ENCODE results near the gene SLC35G2. TPM values are rescaled to one million over a fixed set of nuclear protein-coding genes. Genes with fewer than 3 reads are reported as not detected.
"Not testable (repeated sequence)": the region's sequence is repeated elsewhere in the genome, so short reads cannot be mapped to it uniquely, and the experiment has no call there.

Gene SLC35G2
- polyA plus RNA-seq, 1 donor (not counting 4 experiments of a cell fraction or from before 2014, with no cell fraction given), result 1.9 TPM

GRCh38 chr3:136899622-136900158 is 80.8 kb downstream of the SLC35G2 start:
- Histone ChIP-seq H3K4me2 (ENCODE audit: control insufficient read depth, extremely low read depth, insufficient read depth, low read depth, low read length) (no peak overlapping the region), H3K9me1 (ENCODE audit: control insufficient read depth, extremely low read depth, insufficient read depth, low read length) (no peaks in the 10 kb centered on the region), H4K20me1 (ENCODE audit: control insufficient read depth, extremely low read depth, insufficient read depth, low read length) (no peaks in the 10 kb centered on the region), H3K9me3 (ENCODE audit: control insufficient read depth, low read depth, low read length) (no peaks in the 10 kb centered on the region), H3K36me3 (ENCODE audit: control insufficient read depth in 2 of 2, extremely low read depth in 1 of 2, insufficient read depth in 2 of 2, low read length in 2 of 2) (peaks cover 3 to 4% of the 10 kb centered on the region in 2 experiments), H3K27ac (ENCODE audit: control insufficient read depth, insufficient read depth, low read length) (no peak overlapping the region), H3K27me3 (ENCODE audit: control insufficient read depth, extremely low read depth, insufficient read depth, low read length) (no peaks in the 10 kb centered on the region), H3K79me2 (ENCODE audit: control insufficient read depth, insufficient read depth, low read length) (peaks cover 90% of the 10 kb centered on the region), H3K9ac (ENCODE audit: control insufficient read depth, extremely low read depth, insufficient read depth, low read length) (no peak overlapping the region), H3K4me3 (ENCODE audit: control insufficient read depth in 2 of 3, extremely low read depth in 1 of 3, insufficient read depth in 2 of 3, low read depth in 1 of 3, low read length in 3 of 3) (no peak overlapping the region), H3K4me1 (ENCODE audit: control insufficient read depth, extremely low read depth, insufficient read depth, low read length) (no peaks in the 10 kb centered on the region), H2AFZ (ENCODE audit: control insufficient read depth, low read length) (no peak overlapping the region)
- dilution Hi-C loops (cut with MboI; ENCODE audit: extremely low pct_ligation_motif_present, low sequenced_read_pairs), result no loop called here
- TF ChIP-seq EZH2 (IDR thresholded peaks at IDR 0.05; ENCODE audit: low read length), result no peak
- TF ChIP-seq CTCF (optimal IDR thresholded peaks at IDR 0.05 in 1 of 3, IDR thresholded peaks at IDR 0.05 in 1 of 3, conservative IDR thresholded peaks at IDR 0.05 in 1 of 3; ENCODE audit: extremely low read depth in 1 of 3, insufficient read depth in 2 of 3, low read length in 3 of 3), result no peak
- DNase-seq (ENCODE audit: low read depth, low spot score) (no peak), FAIRE-seq (no peak)

- H3K27me3 ChIP-seq (ENCODE audit: control insufficient read depth, extremely low read depth, insufficient read depth, low read length); H3K4me2 ChIP-seq (ENCODE audit: control insufficient read depth, extremely low read depth, insufficient read depth, low read depth, low read length); H3K9ac ChIP-seq (ENCODE audit: control insufficient read depth, extremely low read depth, insufficient read depth, low read length); dilution Hi-C loops (cut with MboI; ENCODE audit: extremely low pct_ligation_motif_present, low sequenced_read_pairs); H3K36me3 ChIP-seq (ENCODE audit: control insufficient read depth in 2 of 2, extremely low read depth in 1 of 2, insufficient read depth in 2 of 2, low read length in 2 of 2); FAIRE-seq; H3K4me1 ChIP-seq (ENCODE audit: control insufficient read depth, extremely low read depth, insufficient read depth, low read length); H3K27ac ChIP-seq (ENCODE audit: control insufficient read depth, insufficient read depth, low read length); H3K9me1 ChIP-seq (ENCODE audit: control insufficient read depth, extremely low read depth, insufficient read depth, low read length); H3K4me3 ChIP-seq (ENCODE audit: control insufficient read depth in 2 of 3, extremely low read depth in 1 of 3, insufficient read depth in 2 of 3, low read depth in 1 of 3, low read length in 3 of 3); H2AFZ ChIP-seq (ENCODE audit: control insufficient read depth, low read length); H4K20me1 ChIP-seq (ENCODE audit: control insufficient read depth, extremely low read depth, insufficient read depth, low read length); DNase-seq (ENCODE audit: low read depth, low spot score); H3K9me3 ChIP-seq (ENCODE audit: control insufficient read depth, low read depth, low read length): not testable (repeated sequence)
- peaks cover 93% of the 10 kb centered on the region for H3K79me2 ChIP-seq (ENCODE audit: control insufficient read depth, insufficient read depth, low read length)
These were observed 81.8 kb downstream of the SLC35G2 start for GRCh38 chr3:136900694-136901093.

GRCh38 chr3:136901391-136901790 is 82.5 kb downstream of the SLC35G2 start:
- H3K4me2 ChIP-seq (ENCODE audit: control insufficient read depth, extremely low read depth, insufficient read depth, low read depth, low read length), result no peak overlapping the region
- no peaks in the 10 kb centered on the region for H4K20me1 ChIP-seq (ENCODE audit: control insufficient read depth, extremely low read depth, insufficient read depth, low read length)
- no peaks in the 10 kb centered on the region for H3K9me3 ChIP-seq (ENCODE audit: control insufficient read depth, low read depth, low read length)
- peaks cover 93% of the 10 kb centered on the region for H3K79me2 ChIP-seq (ENCODE audit: control insufficient read depth, insufficient read depth, low read length)
- no peak for FAIRE-seq
- H3K9ac ChIP-seq (ENCODE audit: control insufficient read depth, extremely low read depth, insufficient read depth, low read length), result no peak overlapping the region
- peaks cover 1 to 3% of the 10 kb centered on the region in 2 experiments for H3K36me3 ChIP-seq (ENCODE audit: control insufficient read depth in 2 of 2, extremely low read depth in 1 of 2, insufficient read depth in 2 of 2, low read length in 2 of 2)
- no peak overlapping the region for H3K4me3 ChIP-seq (ENCODE audit: control insufficient read depth in 2 of 3, extremely low read depth in 1 of 3, insufficient read depth in 2 of 3, low read depth in 1 of 3, low read length in 3 of 3)
- H3K27me3 ChIP-seq (ENCODE audit: control insufficient read depth, extremely low read depth, insufficient read depth, low read length), result no peaks in the 10 kb centered on the region
- DNase-seq (ENCODE audit: low read depth, low spot score), result no peak
- no peak for TF ChIP-seq CTCF (optimal IDR thresholded peaks at IDR 0.05 in 1 of 3, IDR thresholded peaks at IDR 0.05 in 1 of 3, conservative IDR thresholded peaks at IDR 0.05 in 1 of 3; ENCODE audit: extremely low read depth in 1 of 3, insufficient read depth in 2 of 3, low read length in 3 of 3)
- TF ChIP-seq EZH2 (IDR thresholded peaks at IDR 0.05; ENCODE audit: low read length), result no peak
- H3K9me1 ChIP-seq (ENCODE audit: control insufficient read depth, extremely low read depth, insufficient read depth, low read length), result no peaks in the 10 kb centered on the region
- dilution Hi-C loops (cut with MboI; ENCODE audit: extremely low pct_ligation_motif_present, low sequenced_read_pairs), result no loop called here
- no peak overlapping the region for H2AFZ ChIP-seq (ENCODE audit: control insufficient read depth, low read length)
- H3K4me1 ChIP-seq (ENCODE audit: control insufficient read depth, extremely low read depth, insufficient read depth, low read length), result no peaks in the 10 kb centered on the region
- no peak overlapping the region for H3K27ac ChIP-seq (ENCODE audit: control insufficient read depth, insufficient read depth, low read length)

GRCh38 chr3:136902530-136902929 is 83.6 kb downstream of the SLC35G2 start:
- H4K20me1 ChIP-seq (ENCODE audit: control insufficient read depth, extremely low read depth, insufficient read depth, low read length); H3K27me3 ChIP-seq (ENCODE audit: control insufficient read depth, extremely low read depth, insufficient read depth, low read length); H3K36me3 ChIP-seq (ENCODE audit: control insufficient read depth in 2 of 2, extremely low read depth in 1 of 2, insufficient read depth in 2 of 2, low read length in 2 of 2); H3K9me3 ChIP-seq (ENCODE audit: control insufficient read depth, low read depth, low read length); H3K9ac ChIP-seq (ENCODE audit: control insufficient read depth, extremely low read depth, insufficient read depth, low read length); H3K4me2 ChIP-seq (ENCODE audit: control insufficient read depth, extremely low read depth, insufficient read depth, low read depth, low read length); dilution Hi-C loops (cut with MboI; ENCODE audit: extremely low pct_ligation_motif_present, low sequenced_read_pairs); H3K4me1 ChIP-seq (ENCODE audit: control insufficient read depth, extremely low read depth, insufficient read depth, low read length); FAIRE-seq; H3K4me3 ChIP-seq (ENCODE audit: control insufficient read depth in 2 of 3, extremely low read depth in 1 of 3, insufficient read depth in 2 of 3, low read depth in 1 of 3, low read length in 3 of 3); H3K9me1 ChIP-seq (ENCODE audit: control insufficient read depth, extremely low read depth, insufficient read depth, low read length); DNase-seq (ENCODE audit: low read depth, low spot score); H3K27ac ChIP-seq (ENCODE audit: control insufficient read depth, insufficient read depth, low read length); H2AFZ ChIP-seq (ENCODE audit: control insufficient read depth, low read length): not testable (repeated sequence)
- peaks cover 94% of the 10 kb centered on the region for H3K79me2 ChIP-seq (ENCODE audit: control insufficient read depth, insufficient read depth, low read length)
